GM12878 (cell line): ENCODE data around the gene TRRAP. TPM values are rescaled to one million over a fixed set of nuclear protein-coding genes. Genes with fewer than 3 reads are reported as not detected.
"Not testable (repeated sequence)": the region's sequence is repeated elsewhere in the genome, so short reads cannot be mapped to it uniquely, and the experiment has no call there.

Experiments
- ATAC-seq: fragments of 200-7000 bp; cut with Tn5 transposase; 3 replicates; pipeline ENCODE4 v1.9.1; 2020; ENCODE audit warnings: mild to moderate bottlenecking, moderate library complexity
- BruUV-seq: library from RNA; stranded (reverse); fragments of 400-500 nt; replicated peaks from 2 replicates; lab custom pipeline; 2021; lab: Mats Ljungman, UMichigan
- CTCF ChIA-PET: fragments of 300-600 bp; sonication (Branson Sonifier 250); formaldehyde crosslinking; extraction: SDS; loops from one replicate; lab custom pipeline; 2021; ENCODE audit warnings: inconsistent platforms; lab: Yijun Ruan, JAX
- POLR2A ChIA-PET: fragments of 350-600 bp; formaldehyde crosslinking; extraction: SDS; loops from one replicate; lab custom pipeline; 2021; ENCODE audit warnings: inconsistent platforms; lab: Charles Lee
- RAD21 ChIA-PET: fragments of 300-600 bp; sonication (Branson Sonifier 250); formaldehyde crosslinking; loops from one replicate; lab custom pipeline; 2023; ENCODE audit warnings: antibody characterized with exemption; ENCODE audit not compliant: unreplicated experiment; lab: Charles Lee
- SMC1A ChIA-PET: fragments of 300-600 bp; sonication (Branson Sonifier 250); formaldehyde crosslinking; loops from one replicate; lab custom pipeline; 2023; ENCODE audit not compliant: unreplicated experiment, uncharacterized antibody; lab: Charles Lee
- DNase-seq: peaks from one replicate; pipeline ENCODE4 v3.0.0-alpha.2; 2011; ENCODE audit warnings: low read depth, low spot score
- FAIRE-seq: peaks from 3 replicates; lab custom pipeline; 2011; peaks lifted over from hg19 to GRCh38; lab: Jason Lieb, UNC
- H2AFZ ChIP-seq: 2 replicates; pipeline ENCODE4 v1.6.0; 2011; ENCODE audit warnings: low read depth, low read length, control low read depth; ENCODE audit not compliant: control insufficient read depth
- H3K27ac ChIP-seq: 2 replicates; pipeline ENCODE4 v1.5.1; 2011; ENCODE audit warnings: control low read depth; ENCODE audit not compliant: control insufficient read depth, insufficient read depth
- H3K27me3 ChIP-seq, 2 experiments: replicated peaks in 1 of 2; 2 replicates each; pipeline versions ENCODE4 v1.6.0 to v1.6.1; 2011; ENCODE audit warnings: low read length in 1 of 2; ENCODE audit not compliant: control insufficient read depth in 2 of 2, insufficient read depth in 2 of 2
- H3K36me3 ChIP-seq, 2 experiments: 2 replicates each; pipeline ENCODE4 v1.5.1; 2011; ENCODE audit warnings: low read length in 1 of 2; ENCODE audit not compliant: control insufficient read depth in 2 of 2, insufficient read depth in 2 of 2
- H3K4me1 ChIP-seq: 2 replicates; pipeline ENCODE4 v1.6.1; 2011; ENCODE audit warnings: mild to moderate bottlenecking, low read length, moderate library complexity, mixed read lengths; ENCODE audit not compliant: control insufficient read depth, insufficient read depth
- H3K4me2 ChIP-seq: 2 replicates; pipeline ENCODE4 v1.6.0; 2011; ENCODE audit warnings: control low read depth; ENCODE audit not compliant: control insufficient read depth, insufficient read depth
- H3K4me3 ChIP-seq: fragments of 200-600 bp; sonication (generic); 2 replicates; pipeline ENCODE4 v1.5.1; 2016
- H3K79me2 ChIP-seq: 2 replicates; pipeline ENCODE4 v1.6.0; 2011; ENCODE audit warnings: low read length; ENCODE audit not compliant: control insufficient read depth, insufficient read depth
- H3K9ac ChIP-seq: 2 replicates; pipeline ENCODE4 v1.8.0; 2011; ENCODE audit warnings: low read length, control low read depth, mixed read lengths; ENCODE audit not compliant: control insufficient read depth, insufficient read depth
- H3K9me3 ChIP-seq: replicated peaks from 3 replicates; pipeline ENCODE4 v1.5.1; 2011; ENCODE audit warnings: mild to moderate bottlenecking, low read length; ENCODE audit not compliant: control insufficient read depth, insufficient read depth
- H4K20me1 ChIP-seq: 2 replicates; pipeline ENCODE4 v1.6.0; 2011; ENCODE audit not compliant: control insufficient read depth, insufficient read depth
- CEBPZ ChIP-seq: fragments of 150-350 bp; IDR thresholded peaks from 2 replicates; pipeline ENCODE4 v1.6.1; 2016; ENCODE audit warnings: low read depth, low read length
- CTCF ChIP-seq, 3 experiments: IDR thresholded peaks in 2 of 3; conservative IDR thresholded peaks in 1 of 3; 2 replicates each; pipeline ENCODE4 v1.5.1; 2011; ENCODE audit warnings: low read depth in 3 of 3, low read length in 3 of 3, mild to moderate bottlenecking in 3 of 3, control low read depth in 2 of 3, moderate library complexity in 2 of 3, inconsistent platforms in 1 of 3, mixed read lengths in 1 of 3; ENCODE audit not compliant: control insufficient read depth in 2 of 3, insufficient read depth in 1 of 3; ENCODE audit errors: extremely low read depth in 1 of 3
- PKNOX1 ChIP-seq: fragments of 450-650 bp; IDR thresholded peaks from 2 replicates; pipeline ENCODE4 v1.6.1; 2016; ENCODE audit warnings: mild to moderate bottlenecking
- RAD21 ChIP-seq: IDR thresholded peaks from 2 replicates; pipeline ENCODE4 v1.6.1; 2011; ENCODE audit warnings: mild to moderate bottlenecking, low read depth, low read length, moderate library complexity; ENCODE audit not compliant: insufficient read depth
- RFX5 ChIP-seq: IDR thresholded peaks from 2 replicates; pipeline ENCODE4 v1.6.1; 2011; ENCODE audit warnings: low read depth, low read length, improper control_type of control experiment
- ZNF384 ChIP-seq: IDR thresholded peaks from 2 replicates; pipeline ENCODE4 v1.6.1; 2012; ENCODE audit warnings: low read depth, mild to moderate bottlenecking, low read length, improper control_type of control experiment, borderline replicate concordance
- WGBS: methylation state at CpG from one replicate; pipeline ENCODE4 v1.1.6; 2016; ENCODE audit warnings: low lambda C conversion rate; ENCODE audit not compliant: insufficient replicate concordance, insufficient coverage; ENCODE audit errors: missing lambda C conversion rate; 5-methylcytosine and 5-hydroxymethylcytosine counted together
- in situ Hi-C: fragments of 300-500 bp; cut with MboI; formaldehyde crosslinking; loops from 9 replicates; pipeline ENCODE4 v1.14.3; 2018; ENCODE audit warnings: mixed read lengths
- intact Hi-C: fragments of 100-400 bp; cut with micrococcal nuclease; formaldehyde crosslinking; loops from one replicate; pipeline ENCODE4 v1.14.2; 2022; ENCODE audit not compliant: unreplicated experiment
- polyA plus RNA-seq, 11 experiments: library from polyadenylated mRNA; depleted of rRNA in 4 of 11; unstranded in 6 of 11; stranded (reverse) in 5 of 11; fragments of >200 nt; fragmentation: Nextera tagmentation in 4 of 11; fragmentation: Illumina TruSeq in 1 of 11; extraction: Ambion mirVana in 4 of 11; extraction: Trizol in 1 of 11; gene quantifications; 1 replicate in 1 of 11; 2 replicates in 10 of 11; pipeline versions ENCODE4 v1.2.1 to v1.2.3, GENCODE V29; 2011 to 2016; ENCODE audit warnings: inconsistent platforms in 2 of 11, missing spikeins in 2 of 11, low read depth in 1 of 11
- total RNA-seq, 4 experiments: library from RNA; depleted of rRNA in 3 of 4; stranded (reverse); fragments of >200 nt in 3 of 4; fragmentation: Illumina TruSeq in 1 of 4; extraction: Trizol in 1 of 4; gene quantifications; 2 replicates each; pipeline versions ENCODE4 v1.2.1 to v1.2.3, GENCODE V29; 2013 to 2021

TRRAP gene
- total and polyA plus RNA-seq, 10 of the 15 experiments (the other 5 are each of a cell fraction or from before 2014, with no cell fraction given): 1.1 to 39.3 (median 8.5) TPM

GRCh38 chr7:98872328-98872924 lies 5.9 kb upstream of the TRRAP start:
- no peaks in the 10 kb centered on the region for H3K9me3 ChIP-seq
- peak; percentile 45; the same call in 1 of the 2 replicates for TF ChIP-seq PKNOX1
- no peak for TF ChIP-seq CEBPZ
- peak; percentile 67 for TF ChIP-seq ZNF384
- TF ChIP-seq RAD21: peak; percentile 48
- peak; percentile 18 to 45 (median 40) for TF ChIP-seq CTCF (IDR thresholded peaks at IDR 0.05 in 2 of 3, conservative IDR thresholded peaks at IDR 0.05 in 1 of 3; ENCODE audit: control insufficient read depth in 2 of 3, extremely low read depth in 1 of 3, insufficient read depth in 1 of 3, low read depth in 3 of 3, low read length in 3 of 3)
- TF ChIP-seq RFX5: no peak
- intact Hi-C loops: no loop called here
- no peak overlapping the region for H2AFZ ChIP-seq
- H3K4me2 ChIP-seq: no peak overlapping the region
- no TSS peak for BruUV-seq
- ChIA-PET SMC1A (interaction anchor here (0.6 kb wide), 1 partner anchor 785 kb away, joined by 3 read pairs; no protein-coding TSS in a partner anchor), POLR2A (interaction anchor here (0.6 to 0.9 kb wide), 3 partner anchors 16 to 286 kb away, joined by 3 to 6 read pairs (median 4); no protein-coding TSS in a partner anchor), RAD21 (interaction anchor here (0.7 kb wide), 1 partner anchor 437 kb away, joined by 3 read pairs; no protein-coding TSS in a partner anchor), CTCF (interaction anchor here (0.6 to 2.7 kb wide), 9 partner anchors 11 to 446 kb away, joined by 3 to 6 read pairs (median 3); no protein-coding TSS in a partner anchor)
- no peak overlapping the region for H3K4me3 ChIP-seq
- no peak for FAIRE-seq
- H3K27ac ChIP-seq: no peak overlapping the region
- no peaks in the 10 kb centered on the region for H4K20me1 ChIP-seq
- DNase-seq: no peak
- peak; percentile 66 for ATAC-seq
- peaks cover 6 to 13% of the 10 kb centered on the region in 2 experiments; a peak in 3 of 4 replicates for H3K27me3 ChIP-seq
- H3K4me1 ChIP-seq: 0 out of 2 replicates have a peak, but pooled peaks cover 8% of the 10 kb centered on the region
- WGBS: 40% methylated on average over 5 of the region's 7 CpGs
- H3K36me3 ChIP-seq: no peaks in the 10 kb centered on the region
- no peak overlapping the region for H3K9ac ChIP-seq
- in situ Hi-C loops: no loop called here
- no peaks in the 10 kb centered on the region for H3K79me2 ChIP-seq

- H3K27ac ChIP-seq, RAD21 ChIA-PET, H3K9me3 ChIP-seq, H3K4me3 ChIP-seq, in situ Hi-C loops, H3K9ac ChIP-seq, H4K20me1 ChIP-seq, H3K4me2 ChIP-seq, intact Hi-C loops, BruUV-seq, FAIRE-seq, H3K36me3 ChIP-seq, ATAC-seq, H2AFZ ChIP-seq, SMC1A ChIA-PET, H3K79me2 ChIP-seq, DNase-seq: not testable (repeated sequence)
- ChIA-PET POLR2A (interaction anchor here (0.6 kb wide), 2 partner anchors 54 to 1240 kb away, joined by 3 to 5 read pairs; no protein-coding TSS in a partner anchor), CTCF (interaction anchor here (2.7 kb wide), 1 partner anchor 32 kb away, joined by 6 read pairs; no protein-coding TSS in a partner anchor)
- WGBS: 82% methylated on average over 6 of the region's 11 CpGs
- Histone ChIP-seq H3K27me3 (peaks cover 6 to 11% of the 10 kb centered on the region in 2 experiments; a peak in 3 of 4 replicates), H3K4me1 (peaks cover 12% of the 10 kb centered on the region; the same call in 1 of the 2 replicates)
Measured at GRCh38 chr7:98873610-98874009, 4.7 kb upstream of the TRRAP start.
